GM19467 (cell line): ENCODE results near the gene COA1.
"Not testable (repeated sequence)": the region's sequence is repeated elsewhere in the genome, so short reads cannot be mapped to it uniquely, and the experiment has no call there.

ENCODE experiments used
- ATAC-seq: cut with Tn5 transposase; IDR thresholded peaks from one replicate; pipeline ENCODE4 v1.9.1; 2021; ENCODE audit warnings: mild to moderate bottlenecking, moderate library complexity; ENCODE audit not compliant: unreplicated experiment

The COA1 gene

DNA sequence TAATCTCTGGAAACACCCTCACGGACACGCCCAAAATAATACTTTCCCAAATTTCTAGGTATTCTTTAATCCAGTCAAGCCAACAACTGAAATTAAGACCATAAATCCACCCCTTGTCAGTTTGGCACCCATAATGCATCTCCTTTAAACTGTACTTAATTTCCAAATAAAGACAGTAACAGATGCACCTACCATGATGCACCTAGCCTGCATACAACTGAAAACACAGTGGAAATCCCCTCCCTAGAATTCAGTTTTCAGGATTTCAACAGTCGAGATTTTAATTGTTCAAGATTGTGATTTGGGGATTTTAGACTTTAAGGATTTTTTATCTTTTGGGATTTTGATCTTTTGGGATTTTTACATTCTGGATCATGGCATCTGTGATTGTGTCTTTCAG, 129.3 kb downstream of the COA1 start:
- ATAC-seq: no peak

- ATAC-seq: not testable (repeated sequence)
These were observed 132.9 kb downstream of the COA1 start for GRCh38 chr7:43596426-43596825.

GRCh38 chr7:43594020-43594419, 135.3 kb downstream of the COA1 start:
- ATAC-seq: no peak

DNA sequence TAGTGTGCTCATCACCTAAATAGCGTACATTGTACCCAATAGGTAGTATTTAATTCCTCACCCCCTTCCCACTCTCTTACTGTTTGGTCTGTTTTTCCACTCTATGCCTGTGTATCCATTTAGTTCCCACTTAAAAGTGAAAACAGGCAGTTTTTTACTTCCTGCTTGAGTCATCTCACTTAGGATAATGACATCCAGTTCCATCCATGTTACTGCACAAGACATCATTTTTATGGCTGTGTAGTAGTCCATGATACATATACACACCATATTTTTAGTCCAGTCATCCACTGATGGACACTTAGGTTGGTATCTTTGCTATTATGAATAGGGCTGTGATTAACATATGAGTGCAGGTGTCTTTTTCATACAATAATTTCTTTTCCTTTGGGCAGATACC, 136.3 kb downstream of the COA1 start:
- ATAC-seq: no peak

DNA sequence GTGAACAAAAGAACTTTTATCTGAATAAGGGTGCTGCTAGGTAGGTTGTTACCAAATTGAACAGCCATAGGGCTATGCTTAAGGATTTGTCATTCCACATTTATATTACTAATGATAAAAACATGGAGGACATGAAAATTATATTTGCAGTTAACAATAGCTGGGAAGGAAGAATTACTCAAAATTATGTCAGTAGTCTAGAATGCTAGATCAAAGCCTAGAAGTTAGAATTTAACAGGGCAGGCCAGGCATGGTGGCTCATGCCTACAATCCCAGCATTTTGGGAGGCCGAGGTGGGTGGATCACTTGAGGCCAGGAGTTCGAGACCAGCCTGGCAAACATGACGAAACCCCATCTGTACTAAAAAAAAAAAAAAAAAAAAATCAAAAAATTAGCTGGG, 137.0 kb downstream of the COA1 start:
- ATAC-seq: no peak

GRCh38 chr7:43591558-43592180, 137.7 kb downstream of the COA1 start:
- no peak for ATAC-seq

- ATAC-seq: peak; percentile 63
These were observed 138.3 kb downstream of the COA1 start for GRCh38 chr7:43590862-43591557.

- ATAC-seq: no peak
These were observed 139.6 kb downstream of the COA1 start for GRCh38 chr7:43589728-43590127.
